Neuronal stem cell (in vitro differentiated cells): ENCODE results near the gene OAS2.

Source experiments
- DNase-seq: peaks from one replicate; pipeline ENCODE4 v3.0.0-alpha.2; 2013; ENCODE audit warnings: low spot score
- H2AFZ ChIP-seq: one replicate; pipeline ENCODE4 v1.6.1; 2013; ENCODE audit warnings: mild to moderate bottlenecking, low read length, inconsistent platforms
- H2AK5ac ChIP-seq: 2 replicates; pipeline ENCODE4 v1.6.1; 2013; ENCODE audit warnings: low read depth, mild to moderate bottlenecking, inconsistent platforms, low read length, moderate library complexity, mixed read lengths
- H2BK120ac ChIP-seq: 2 replicates; pipeline ENCODE4 v1.6.1; 2013; ENCODE audit warnings: low read depth, mild to moderate bottlenecking, inconsistent platforms, low read length, moderate library complexity, mixed read lengths
- H2BK12ac ChIP-seq: one replicate; pipeline ENCODE4 v1.6.1; 2013; ENCODE audit warnings: low read length, inconsistent platforms
- H2BK15ac ChIP-seq: 2 replicates; pipeline ENCODE4 v1.6.1; 2013; ENCODE audit warnings: mild to moderate bottlenecking, low read length, inconsistent platforms, mixed read lengths
- H2BK5ac ChIP-seq: one replicate; pipeline ENCODE4 v1.6.1; 2013; ENCODE audit warnings: inconsistent platforms, mild to moderate bottlenecking, low read length, moderate library complexity
- H3K14ac ChIP-seq: one replicate; pipeline ENCODE4 v1.6.1; 2013; ENCODE audit warnings: low read length, inconsistent platforms
- H3K18ac ChIP-seq: 2 replicates; pipeline ENCODE4 v1.6.1; 2013; ENCODE audit warnings: low read length, inconsistent platforms
- H3K23ac ChIP-seq: 2 replicates; pipeline ENCODE4 v1.6.1; 2013; ENCODE audit warnings: low read depth, mild to moderate bottlenecking, mixed read lengths, low read length, inconsistent platforms; ENCODE audit not compliant: poor library complexity
- H3K27ac ChIP-seq: replicated peaks from 3 replicates; pipeline ENCODE4 v1.5.1; 2013; ENCODE audit warnings: low read length, inconsistent platforms
- H3K27me3 ChIP-seq, 3 experiments: 2 replicates each; pipeline ENCODE4 v1.6.1; 2013; ENCODE audit warnings: low read length in 3 of 3, mild to moderate bottlenecking in 2 of 3, inconsistent platforms in 1 of 3, low read depth in 1 of 3, mixed read lengths in 1 of 3, moderate library complexity in 1 of 3; ENCODE audit not compliant: control insufficient read depth in 3 of 3, insufficient read depth in 3 of 3
- H3K36me3 ChIP-seq, 2 donors: replicated peaks in 1 of 2; 2 replicates each; pipeline ENCODE4 v1.6.1; 2013; ENCODE audit warnings: low read length in 2 of 2; ENCODE audit not compliant: control insufficient read depth in 2 of 2, insufficient read depth in 2 of 2
- H3K4ac ChIP-seq: 2 replicates; pipeline ENCODE4 v1.6.1; 2013; ENCODE audit warnings: inconsistent platforms, mild to moderate bottlenecking, low read length, moderate library complexity
- H3K4me1 ChIP-seq, 2 donors: 1 replicate in 1 of 2; 2 replicates in 1 of 2; pipeline ENCODE4 v1.6.1; 2013; ENCODE audit warnings: low read length in 2 of 2, low read depth in 1 of 2; ENCODE audit not compliant: control insufficient read depth in 2 of 2, insufficient read depth in 1 of 2
- H3K4me2 ChIP-seq: one replicate; pipeline ENCODE4 v1.6.1; 2013; ENCODE audit warnings: mild to moderate bottlenecking, low read length, inconsistent platforms; ENCODE audit not compliant: insufficient read depth, poor library complexity, severe bottlenecking
- H3K4me3 ChIP-seq, 2 donors: 2 replicates each; pipeline ENCODE4 v1.5.1; 2013; ENCODE audit warnings: low read length in 2 of 2, mild to moderate bottlenecking in 2 of 2, inconsistent platforms in 1 of 2, moderate library complexity in 1 of 2
- H3K79me1 ChIP-seq: one replicate; pipeline ENCODE4 v1.6.1; 2013; ENCODE audit warnings: low read depth, mild to moderate bottlenecking, inconsistent platforms, low read length, moderate library complexity
- H3K9ac ChIP-seq: one replicate; pipeline ENCODE4 v1.6.1; 2013; ENCODE audit warnings: mild to moderate bottlenecking, low read depth, low read length, inconsistent platforms; ENCODE audit not compliant: poor library complexity
- H3K9me3 ChIP-seq, 2 donors: replicated peaks in 1 of 2; 2 replicates each; pipeline versions ENCODE3 to v1.6.1; 2013; ENCODE audit warnings: low read length in 2 of 2, mild to moderate bottlenecking in 2 of 2, inconsistent platforms in 1 of 2, low read depth in 1 of 2, mixed read lengths in 1 of 2, moderate library complexity in 1 of 2; ENCODE audit not compliant: control insufficient read depth in 2 of 2, insufficient read depth in 1 of 2
- H4K8ac ChIP-seq: one replicate; pipeline ENCODE4 v1.6.1; 2013; ENCODE audit warnings: low read depth, mild to moderate bottlenecking, inconsistent platforms, low read length, moderate library complexity
- H4K91ac ChIP-seq: one replicate; pipeline ENCODE4 v1.6.1; 2013; ENCODE audit warnings: low read length, low read depth, mild to moderate bottlenecking, inconsistent platforms; ENCODE audit not compliant: poor library complexity
- WGBS, 2 donors: extraction: QIAGEN DNeasy Blood & Tissue Kit; methylation state at CpG; one replicate each; pipeline ENCODE4 v1.1.7; 2013; ENCODE audit warnings: missing lambda C conversion rate in 2 of 2, mixed read lengths in 1 of 2; ENCODE audit not compliant: insufficient read length in 2 of 2, insufficient replicate concordance in 1 of 2; ENCODE audit errors: extremely low coverage in 2 of 2; 5-methylcytosine and 5-hydroxymethylcytosine counted together

Gene OAS2

GRCh38 chr12:112970391-112970790 lies 7.9 kb upstream of the OAS2 start:
- Histone ChIP-seq H2AFZ (no peak overlapping the region), H3K9ac (no peak overlapping the region), H2BK12ac (no peak overlapping the region), H2BK120ac (no peak overlapping the region), H3K27me3 (no peaks in the 10 kb centered on the region), H3K4ac (no peak overlapping the region), H4K91ac (no peak overlapping the region), H3K23ac (no peak overlapping the region), H2AK5ac (no peak overlapping the region), H3K14ac (no peak overlapping the region), H2BK5ac (no peak overlapping the region), H3K4me1 (no peaks in the 10 kb centered on the region), H3K79me1 (no peaks in the 10 kb centered on the region), H3K4me3 (no peak overlapping the region), H3K9me3 (peaks cover 0 to 2% of the 10 kb centered on the region in 2 donors), H2BK15ac (no peak overlapping the region), H4K8ac (no peak overlapping the region), H3K36me3 (no peaks in the 10 kb centered on the region), H3K4me2 (no peak overlapping the region), H3K18ac (no peak overlapping the region), H3K27ac (no peak overlapping the region)
- DNase-seq: no peak
- WGBS, 2 donors: no CpG with 5 or more reads among the region's 2 CpGs

GRCh38 chr12:112971248-112971647 lies 7.1 kb upstream of the OAS2 start:
- no CpG with 5 or more reads among the region's 5 CpGs for WGBS, 2 donors
- Histone ChIP-seq H3K14ac (no peak overlapping the region), H3K9me3 (peaks cover 0 to 2% of the 10 kb centered on the region in 2 donors)

GRCh38 chr12:112973011-112973735 lies 5.1 kb upstream of the OAS2 start:
- Histone ChIP-seq H3K4me1 (peaks cover 0 to under 1% of the 10 kb centered on the region in 2 donors), H4K91ac (no peak overlapping the region), H3K27me3 (no peaks in the 10 kb centered on the region), H2BK12ac (no peak overlapping the region), H3K9me3 (peaks cover 0 to 2% of the 10 kb centered on the region in 2 donors), H3K9ac (no peak overlapping the region), H3K79me1 (no peaks in the 10 kb centered on the region), H2AFZ (no peak overlapping the region), H3K18ac (no peak overlapping the region), H2BK120ac (no peak overlapping the region), H4K8ac (no peak overlapping the region), H2BK15ac (no peak overlapping the region), H3K14ac (no peak overlapping the region), H3K4me2 (no peak overlapping the region), H3K36me3 (no peaks in the 10 kb centered on the region), H3K23ac (no peak overlapping the region), H2AK5ac (no peak overlapping the region), H3K4ac (no peak overlapping the region), H3K27ac (no peak overlapping the region), H3K4me3 (no peak overlapping the region), H2BK5ac (no peak overlapping the region)
- no peak for DNase-seq
- WGBS, 2 donors: no CpG with 5 or more reads among the region's 4 CpGs

More at GRCh38 chr12:112971248-112971647, 7.1 kb upstream of the OAS2 start:
- H3K79me1 ChIP-seq: no peaks in the 10 kb centered on the region
- H2AK5ac ChIP-seq: no peak overlapping the region
- no peak overlapping the region for H2AFZ ChIP-seq
- H3K4me3 ChIP-seq: no peak overlapping the region
- no peaks in the 10 kb centered on the region for H3K27me3 ChIP-seq
- DNase-seq: no peak
- H3K4me2 ChIP-seq: no peak overlapping the region
- no peak overlapping the region for H2BK5ac ChIP-seq
- H4K91ac ChIP-seq: no peak overlapping the region
- no peak overlapping the region for H2BK15ac ChIP-seq
- no peak overlapping the region for H4K8ac ChIP-seq
- H3K4ac ChIP-seq: no peak overlapping the region
- H3K9ac ChIP-seq: no peak overlapping the region
- no peak overlapping the region for H3K23ac ChIP-seq
- no peak overlapping the region for H2BK12ac ChIP-seq
- no peak overlapping the region for H3K18ac ChIP-seq
- no peak overlapping the region for H3K27ac ChIP-seq
- H3K36me3 ChIP-seq: no peaks in the 10 kb centered on the region
- H2BK120ac ChIP-seq: no peak overlapping the region
- H3K4me1 ChIP-seq: no peaks in the 10 kb centered on the region

GRCh38 chr12:112973818-112974231 lies 4.5 kb upstream of the OAS2 start:
- Histone ChIP-seq H3K27me3 (no peaks in the 10 kb centered on the region), H3K4ac (no peak overlapping the region), H3K79me1 (no peaks in the 10 kb centered on the region), H3K9ac (no peak overlapping the region), H3K4me1 (peaks cover 0 to 1% of the 10 kb centered on the region in 2 donors), H3K18ac (no peak overlapping the region), H2BK120ac (no peak overlapping the region), H4K91ac (no peak overlapping the region), H2BK5ac (no peak overlapping the region), H3K9me3 (peaks cover 0 to 2% of the 10 kb centered on the region in 2 donors), H3K4me2 (no peak overlapping the region), H2BK15ac (no peak overlapping the region), H2AFZ (no peak overlapping the region), H3K36me3 (no peaks in the 10 kb centered on the region), H3K14ac (no peak overlapping the region), H3K27ac (no peak overlapping the region), H3K4me3 (no peak overlapping the region), H2BK12ac (no peak overlapping the region), H3K23ac (no peak overlapping the region), H2AK5ac (no peak overlapping the region), H4K8ac (no peak overlapping the region)
- no peak for DNase-seq
- WGBS, 2 donors: no CpG with 5 or more reads among the region's 5 CpGs
